Measurements from ENCODE around the gene TOPORS. TPM values are rescaled to one million over a fixed set of nuclear protein-coding genes. Genes with fewer than 3 reads are reported as not detected.
A peak's percentile ranks its signal among the peaks of the same experiment; 100 is the strongest.
"Not testable (repeated sequence)": the region's sequence is repeated elsewhere in the genome, so short reads cannot be mapped to it uniquely, and the experiment has no call there.

Gene TOPORS
- total RNA-seq (10 to 100 TPM in 2 of 4 donors, 1 to 10 TPM in 2; 8.6 to 10.9 (median 9.9) TPM), polyA plus RNA-seq (6.2 TPM)
- long read RNA-seq, donor 1, full-length matches to known transcripts: 14 of 29 reads
- long read RNA-seq, donor 1, partial matches to known transcripts: 9 of 29 reads
- long read RNA-seq, donor 1, other reads (novel, unspliced or antisense): 6 of 29 reads
- long read RNA-seq, donor 2, full-length matches to known transcripts: 8 of 14 reads
- long read RNA-seq, donor 2, partial matches to known transcripts: 5 of 14 reads
- long read RNA-seq, donor 2, other reads (novel, unspliced or antisense): 1 of 14 reads
- long read RNA-seq, donor 3, full-length matches to known transcripts: 40 of 80 reads
- long read RNA-seq, donor 3, partial matches to known transcripts: 38 of 80 reads
- long read RNA-seq, donor 3, other reads (novel, unspliced or antisense): 2 of 80 reads
- long read RNA-seq, donor 4, full-length matches to known transcripts: 2 of 8 reads
- long read RNA-seq, donor 4, partial matches to known transcripts: 4 of 8 reads
- long read RNA-seq, donor 4, other reads (novel, unspliced or antisense): 2 of 8 reads

DNA sequence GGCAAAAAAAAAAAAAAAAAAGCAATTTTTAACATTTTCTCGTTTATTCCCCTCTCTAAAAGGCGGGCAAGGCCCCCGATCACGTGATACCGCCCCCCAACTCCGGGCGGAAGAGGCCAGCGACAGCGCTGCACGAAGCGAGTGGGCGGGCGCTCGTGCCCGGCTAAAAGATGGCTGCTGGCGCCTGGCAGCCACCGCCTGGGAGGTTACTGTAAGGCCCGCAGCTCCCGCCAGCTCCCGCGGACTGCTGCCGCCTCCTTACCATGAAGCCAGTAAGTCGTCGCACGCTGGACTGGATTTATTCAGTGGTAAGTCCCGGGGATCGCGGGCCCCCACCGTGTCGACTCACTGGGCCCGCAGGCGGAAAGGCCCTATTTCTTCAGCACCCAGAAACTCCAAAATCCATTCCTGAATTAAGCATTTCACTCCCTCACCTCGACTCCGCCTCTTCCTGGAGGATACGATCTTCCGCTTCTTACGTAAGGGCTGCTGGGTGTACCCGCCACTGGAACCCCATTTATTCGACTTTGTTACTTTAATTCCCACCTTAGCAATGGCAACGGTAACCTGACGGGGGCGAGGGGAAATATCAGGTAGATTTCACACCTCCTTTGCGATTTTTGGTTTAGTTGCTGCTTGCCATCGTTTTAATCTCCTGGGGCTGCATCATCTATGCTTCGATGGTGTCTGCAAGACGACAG, at the start of gene TOPORS, which contains the start of gene SMIM27:
Gene TOPORS, minus strand, starts transcription at position 415 of the 701 bp plus-strand sequence. Its CDS starts 150 bp downstream, at position 265.
Gene SMIM27, plus strand, starts transcription at position 156 of the 701 bp plus-strand sequence. Its CDS starts 108 bp downstream, at position 264.
- H3K27ac ChIP-seq (ENCODE audit: low read length): peak within 1 kb of the TSS; percentile 99
- H3K4me1 ChIP-seq (ENCODE audit: control insufficient read depth, insufficient read depth, low read length): no peaks in the 10 kb centered on the region
- under 1% methylated on average over 46 of the region's 46 CpGs for WGBS
- no peaks in the 10 kb centered on the region for H3K27me3 ChIP-seq (ENCODE audit: control insufficient read depth, insufficient read depth)
- DNase-seq (peak; percentile 93 to 98 (median 96)), ATAC-seq (peak; percentile 96)
- no peaks in the 10 kb centered on the region for H3K9me3 ChIP-seq (ENCODE audit: control insufficient read depth, low read length)
- H3K4me3 ChIP-seq (ENCODE audit: low read length): peak within 1 kb of the TSS; percentile 86
- intact Hi-C loops (cut with DNase I): no loop called here

DNA sequence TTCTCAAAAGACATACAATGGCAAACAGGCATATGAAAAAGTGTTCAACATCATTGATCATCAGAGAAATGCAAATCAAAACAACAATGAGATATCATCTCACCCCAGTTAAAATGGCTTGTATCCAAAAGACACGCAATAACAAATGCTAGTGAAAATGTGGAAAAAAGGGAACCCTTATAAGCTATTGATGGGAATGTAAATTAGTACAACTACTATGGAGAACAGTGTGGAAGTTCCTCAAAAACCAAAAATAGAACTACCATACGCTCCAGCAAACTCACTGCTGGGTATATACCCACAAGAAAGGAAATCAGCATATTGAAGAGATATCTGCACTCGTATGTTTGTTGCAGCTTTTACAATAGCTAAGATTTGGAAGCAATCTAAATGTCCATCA, 46.6 kb upstream of the TOPORS start:
- H3K4me1 ChIP-seq (ENCODE audit: control insufficient read depth, insufficient read depth, low read length); ATAC-seq; H3K4me3 ChIP-seq (ENCODE audit: low read length); H3K27ac ChIP-seq (ENCODE audit: low read length); H3K9me3 ChIP-seq (ENCODE audit: control insufficient read depth, low read length); DNase-seq; intact Hi-C loops (cut with DNase I); H3K27me3 ChIP-seq (ENCODE audit: control insufficient read depth, insufficient read depth): not testable (repeated sequence)
- 67% methylated on average over 3 of the region's 3 CpGs for WGBS

DNA sequence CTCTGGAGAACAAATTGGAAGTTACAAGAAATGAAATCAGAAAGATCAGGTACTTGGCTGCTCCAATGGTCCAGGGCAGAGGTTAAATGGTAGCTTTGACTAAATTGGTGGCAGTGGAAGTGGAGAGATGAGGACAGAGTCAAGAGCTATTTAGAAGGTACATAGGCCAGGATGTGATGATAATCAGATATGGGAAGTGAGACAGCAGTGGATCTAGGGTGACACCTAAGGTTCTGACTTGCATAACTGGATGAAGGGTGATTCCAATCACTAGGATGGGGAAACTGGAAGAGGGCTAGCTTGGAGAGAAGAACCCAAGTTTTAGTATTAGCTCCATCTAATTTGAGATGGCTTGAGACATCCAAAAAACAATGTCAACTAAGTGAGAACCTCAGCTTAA, 44.5 kb upstream of the TOPORS start:
- ATAC-seq (no peak), DNase-seq (no peak)
- intact Hi-C loops (cut with DNase I): no loop called here
- Histone ChIP-seq H3K4me3 (ENCODE audit: low read length) (no peak overlapping the region), H3K27me3 (ENCODE audit: control insufficient read depth, insufficient read depth) (no peaks in the 10 kb centered on the region), H3K27ac (ENCODE audit: low read length) (no peak overlapping the region), H3K4me1 (ENCODE audit: control insufficient read depth, insufficient read depth, low read length) (no peaks in the 10 kb centered on the region), H3K9me3 (ENCODE audit: control insufficient read depth, low read length) (no peaks in the 10 kb centered on the region)

DNA sequence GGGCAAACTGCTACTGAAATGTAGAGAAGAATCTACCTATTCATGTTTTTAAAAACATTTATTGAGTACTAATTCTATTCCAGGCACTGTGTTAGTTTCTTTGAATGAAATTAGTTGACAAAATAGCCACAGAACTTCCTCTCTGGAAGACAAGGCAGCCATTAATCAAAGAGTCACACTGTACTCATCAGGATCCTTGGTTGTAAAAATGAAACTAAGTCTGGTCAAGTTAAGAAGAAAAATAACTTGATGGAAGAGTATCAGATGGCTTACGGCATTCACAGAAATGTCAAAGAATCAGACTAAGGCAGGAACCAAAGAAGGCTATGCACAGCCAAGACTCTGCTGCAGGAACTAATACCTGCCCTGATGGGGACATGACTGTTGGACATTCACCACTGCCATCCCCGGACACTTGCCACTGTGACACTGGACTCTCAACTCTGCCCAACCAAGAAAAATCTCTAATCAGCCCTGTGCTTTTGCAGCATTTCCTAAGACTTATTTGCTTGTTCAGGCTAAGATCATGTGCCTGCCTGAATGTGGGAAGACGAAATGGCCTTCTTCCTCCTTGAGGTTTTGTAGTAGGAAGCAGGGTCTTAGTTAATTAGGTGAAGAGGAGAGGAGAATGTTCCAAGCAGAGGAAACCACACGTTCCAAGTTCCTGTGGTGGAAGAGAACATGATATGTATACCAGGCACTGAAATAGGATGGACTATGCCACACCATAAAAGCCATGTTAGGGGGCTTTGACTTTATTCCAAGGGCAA, 43.9 kb upstream of the TOPORS start:
- ATAC-seq (no peak), DNase-seq (no peak)
- no peak overlapping the region for H3K27ac ChIP-seq (ENCODE audit: low read length)
- WGBS: 65% methylated on average over 4 of the region's 4 CpGs
- no peaks in the 10 kb centered on the region for H3K4me1 ChIP-seq (ENCODE audit: control insufficient read depth, insufficient read depth, low read length)
- no peaks in the 10 kb centered on the region for H3K27me3 ChIP-seq (ENCODE audit: control insufficient read depth, insufficient read depth)
- no peak overlapping the region for H3K4me3 ChIP-seq (ENCODE audit: low read length)
- intact Hi-C loops (cut with DNase I): no loop called here
- H3K9me3 ChIP-seq (ENCODE audit: control insufficient read depth, low read length): no peaks in the 10 kb centered on the region

DNA sequence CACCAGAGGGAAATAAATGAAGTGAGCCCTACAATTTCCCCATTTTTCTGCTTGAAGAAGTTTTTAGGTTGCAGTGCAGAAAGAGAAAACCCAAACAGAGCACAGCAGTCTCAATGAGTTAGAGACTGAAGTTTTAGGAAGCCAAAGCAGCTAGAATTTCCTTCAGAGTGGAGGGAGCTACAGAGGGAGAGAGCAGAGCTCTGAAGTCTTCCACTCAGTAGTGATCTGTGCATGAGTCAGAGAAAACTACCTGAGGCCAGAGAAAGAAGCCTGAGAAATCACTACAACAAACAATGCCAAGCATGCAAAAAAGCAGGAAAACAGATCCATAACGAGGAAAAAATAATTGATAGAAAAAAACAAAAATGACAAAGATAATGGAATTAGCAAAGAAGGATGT, 38.5 kb upstream of the TOPORS start:
- no peak for DNase-seq
- Histone ChIP-seq H3K27ac (ENCODE audit: low read length) (no peak overlapping the region), H3K4me3 (ENCODE audit: low read length) (no peak overlapping the region), H3K9me3 (ENCODE audit: control insufficient read depth, low read length) (no peaks in the 10 kb centered on the region), H3K27me3 (ENCODE audit: control insufficient read depth, insufficient read depth) (no peaks in the 10 kb centered on the region), H3K4me1 (ENCODE audit: control insufficient read depth, insufficient read depth, low read length) (no peaks in the 10 kb centered on the region)
- WGBS: 50% methylated on average over 1 of the region's 1 CpG
- intact Hi-C loops (cut with DNase I): no loop called here
- ATAC-seq: no peak

DNA sequence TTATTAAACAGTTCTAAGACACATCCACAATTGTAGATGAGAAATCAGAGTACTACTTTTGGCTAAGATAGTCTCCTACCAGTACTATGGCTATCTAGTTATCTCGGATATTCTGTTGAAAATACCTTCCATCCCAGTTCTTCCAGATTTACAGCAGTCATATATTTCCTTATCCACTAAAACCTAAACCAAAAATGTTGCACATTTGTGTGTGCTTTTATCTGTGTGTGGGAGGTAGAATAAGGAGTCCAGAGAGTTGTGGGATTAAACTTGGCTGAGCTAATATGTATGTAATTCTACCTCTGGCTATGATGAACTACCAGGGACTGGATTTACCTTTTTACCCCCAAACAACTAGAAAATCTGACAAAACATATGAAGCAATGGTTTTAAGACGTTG, 38.1 kb upstream of the TOPORS start:
- DNase-seq: no peak
- Histone ChIP-seq H3K4me1 (ENCODE audit: control insufficient read depth, insufficient read depth, low read length) (no peaks in the 10 kb centered on the region), H3K9me3 (ENCODE audit: control insufficient read depth, low read length) (no peaks in the 10 kb centered on the region), H3K27ac (ENCODE audit: low read length) (no peak overlapping the region), H3K27me3 (ENCODE audit: control insufficient read depth, insufficient read depth) (no peaks in the 10 kb centered on the region), H3K4me3 (ENCODE audit: low read length) (no peak overlapping the region)
- 33% methylated on average over 2 of the region's 2 CpGs for WGBS
- no peak for ATAC-seq
- intact Hi-C loops (cut with DNase I): no loop called here

DNA sequence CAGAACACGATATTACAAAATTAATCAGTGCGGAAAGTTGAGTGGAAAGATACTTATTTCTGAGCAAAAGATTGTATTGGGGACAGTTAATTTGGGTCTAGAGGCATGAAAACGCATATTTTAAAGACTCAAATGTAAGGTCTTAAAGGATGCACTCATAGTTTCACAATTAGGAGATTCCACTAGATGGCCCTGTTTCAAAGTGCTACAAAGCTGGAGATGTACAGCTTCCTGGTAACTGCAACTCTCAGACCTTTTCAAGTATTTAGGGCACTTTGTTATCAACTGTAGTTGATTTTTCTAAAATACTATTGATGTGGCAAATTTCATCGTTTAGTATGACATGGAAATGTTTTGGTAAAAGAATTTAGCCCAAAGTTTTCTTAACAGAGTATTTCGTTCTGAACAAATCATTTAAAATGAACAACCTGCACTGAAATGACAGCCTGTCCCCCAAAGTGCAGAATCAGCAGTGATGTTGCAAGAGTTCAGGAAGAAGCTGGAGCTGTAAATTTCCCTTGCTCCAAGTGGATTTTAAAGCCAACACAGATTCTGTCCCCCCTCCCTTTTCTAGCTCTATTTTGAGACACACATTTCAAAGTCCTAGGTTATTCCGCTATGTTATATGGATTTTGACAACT, 36.8 kb upstream of the TOPORS start:
- intact Hi-C loops (cut with DNase I): loop anchor here in 2 of 4 donors (2.0 to 5.0 kb wide), 2 partner anchors 378 to 380 kb away; no protein-coding TSS in a partner anchor
- H3K27ac ChIP-seq (ENCODE audit: low read length): no peak overlapping the region
- WGBS: 40% methylated on average over 6 of the region's 6 CpGs
- peak; percentile 47 to 52 for ATAC-seq
- no peaks in the 10 kb centered on the region for H3K27me3 ChIP-seq (ENCODE audit: control insufficient read depth, insufficient read depth)
- H3K4me3 ChIP-seq (ENCODE audit: low read length): no peak overlapping the region
- H3K4me1 ChIP-seq (ENCODE audit: control insufficient read depth, insufficient read depth, low read length): no peaks in the 10 kb centered on the region
- H3K9me3 ChIP-seq (ENCODE audit: control insufficient read depth, low read length): no peaks in the 10 kb centered on the region
- DNase-seq: no peak

DNA sequence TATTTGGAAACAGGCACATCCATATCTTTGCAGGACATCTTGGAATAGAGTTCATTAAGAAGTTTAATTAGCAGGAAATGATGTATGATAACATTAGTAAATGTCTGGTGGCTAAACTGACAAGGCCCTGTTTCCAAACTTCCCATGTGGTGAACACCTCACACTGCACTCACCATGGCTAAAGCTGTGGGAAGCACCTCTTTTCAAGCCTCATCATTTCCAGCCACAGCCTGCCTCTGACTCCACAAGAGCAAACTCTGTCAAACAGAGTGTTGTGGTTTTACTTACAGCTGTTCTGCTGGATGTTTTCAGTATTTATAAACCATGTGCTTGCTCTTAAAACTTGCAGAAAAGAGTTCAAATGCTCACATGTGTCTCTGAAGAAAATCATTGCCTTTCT, 35.5 kb upstream of the TOPORS start:
- no peaks in the 10 kb centered on the region for H3K9me3 ChIP-seq (ENCODE audit: control insufficient read depth, low read length)
- ATAC-seq: no peak
- H3K27ac ChIP-seq (ENCODE audit: low read length): no peak overlapping the region
- H3K4me3 ChIP-seq (ENCODE audit: low read length): no peak overlapping the region
- intact Hi-C loops (cut with DNase I): loop anchor here in 2 of 4 donors (2.0 to 5.0 kb wide), 2 partner anchors 379 to 381 kb away; no protein-coding TSS in a partner anchor
- no peaks in the 10 kb centered on the region for H3K27me3 ChIP-seq (ENCODE audit: control insufficient read depth, insufficient read depth)
- H3K4me1 ChIP-seq (ENCODE audit: control insufficient read depth, insufficient read depth, low read length): no peaks in the 10 kb centered on the region
- no peak for DNase-seq

DNA sequence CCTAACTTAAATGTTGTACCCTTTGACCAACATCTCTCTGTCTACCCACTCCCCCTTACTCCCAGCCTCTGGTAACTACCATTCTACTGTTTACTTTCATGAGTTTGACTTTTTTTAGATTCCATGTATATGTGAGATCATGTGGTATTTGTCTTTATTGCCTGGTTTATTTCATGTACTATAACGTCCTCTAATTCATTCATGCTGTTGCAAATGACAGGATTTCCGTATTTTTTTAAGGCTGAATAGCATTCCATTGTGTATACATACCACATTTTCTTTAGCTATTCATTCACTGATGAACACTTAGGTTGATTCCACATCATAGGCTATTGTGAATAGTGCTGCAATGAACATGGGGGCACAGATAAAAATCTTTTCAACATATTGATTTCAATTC, 32.4 kb upstream of the TOPORS start:
- DNase-seq (no peak), ATAC-seq (no peak)
- intact Hi-C loops (cut with DNase I): loop anchor here in 2 of 4 donors (5.0 kb wide), 1 partner anchor 383 kb away; no protein-coding TSS in a partner anchor
- Histone ChIP-seq H3K4me3 (ENCODE audit: low read length) (no peak overlapping the region), H3K9me3 (ENCODE audit: control insufficient read depth, low read length) (no peaks in the 10 kb centered on the region), H3K27me3 (ENCODE audit: control insufficient read depth, insufficient read depth) (no peaks in the 10 kb centered on the region), H3K27ac (ENCODE audit: low read length) (no peak overlapping the region), H3K4me1 (ENCODE audit: control insufficient read depth, insufficient read depth, low read length) (no peaks in the 10 kb centered on the region)
- WGBS: 43% methylated on average over 2 of the region's 2 CpGs

DNA sequence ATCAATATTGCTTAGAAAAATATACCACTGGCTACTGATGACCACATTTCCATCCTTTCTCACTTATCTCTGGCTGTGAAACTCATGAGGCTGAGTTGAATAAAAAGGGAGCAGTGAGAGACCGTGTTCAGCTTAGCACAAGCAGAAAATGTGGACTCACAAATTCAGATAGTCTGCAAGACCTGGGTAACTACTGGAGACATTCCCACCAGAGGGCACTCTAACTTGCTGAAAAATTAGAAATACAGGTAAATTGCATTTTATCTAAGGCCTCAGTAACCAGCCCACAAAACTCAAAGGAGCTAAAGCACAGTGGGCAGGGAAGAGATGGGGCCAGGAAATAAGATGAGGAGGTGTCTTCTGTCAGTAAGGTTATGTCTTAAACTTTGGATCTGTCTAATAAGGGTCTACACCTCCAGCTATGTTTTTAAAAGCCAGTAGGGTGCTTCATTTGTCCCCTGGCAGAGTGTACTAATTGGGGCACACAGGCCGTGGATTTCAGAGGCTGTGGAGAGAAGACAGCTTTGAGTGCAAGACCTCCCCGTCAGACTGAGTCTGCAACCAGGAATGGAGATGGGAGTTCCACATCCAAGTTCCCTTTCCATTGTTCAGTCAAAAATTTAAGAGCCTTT, 29.2 kb upstream of the TOPORS start:
- intact Hi-C loops (cut with DNase I): loop anchor here in 3 of 4 donors (2.0 to 5.0 kb wide), 3 partner anchors 203 to 386 kb away; no protein-coding TSS in a partner anchor
- Histone ChIP-seq H3K27me3 (ENCODE audit: control insufficient read depth, insufficient read depth) (no peaks in the 10 kb centered on the region), H3K4me3 (ENCODE audit: low read length) (no peak overlapping the region), H3K4me1 (ENCODE audit: control insufficient read depth, insufficient read depth, low read length) (no peaks in the 10 kb centered on the region), H3K27ac (ENCODE audit: low read length) (no peak overlapping the region), H3K9me3 (ENCODE audit: control insufficient read depth, low read length) (no peaks in the 10 kb centered on the region)
- ATAC-seq (no peak), DNase-seq (no peak)
- 43% methylated on average over 3 of the region's 3 CpGs for WGBS
